NB4 (cell line): Measurements from ENCODE around the gene ODAD3.

Experiments
- CTCF ChIP-seq: IDR thresholded peaks from one replicate; pipeline ENCODE4 v1.5.1; 2012; ENCODE audit warnings: low read depth, low read length
- MYC ChIP-seq: IDR thresholded peaks from 2 replicates; pipeline ENCODE4 v1.6.1; 2011; ENCODE audit warnings: low read depth, low read length
- POLR2A ChIP-seq: IDR thresholded peaks from 2 replicates; pipeline ENCODE4 v1.6.1; 2011; ENCODE audit warnings: mild to moderate bottlenecking; ENCODE audit not compliant: insufficient read length; ENCODE audit errors: extremely low read depth
- TF ChIP-seq, protein P1 (sequence below): IDR thresholded peaks from 2 replicates; pipeline ENCODE4 v1.6.1; 2011; ENCODE audit warnings: low read depth, low read length

DNA sequence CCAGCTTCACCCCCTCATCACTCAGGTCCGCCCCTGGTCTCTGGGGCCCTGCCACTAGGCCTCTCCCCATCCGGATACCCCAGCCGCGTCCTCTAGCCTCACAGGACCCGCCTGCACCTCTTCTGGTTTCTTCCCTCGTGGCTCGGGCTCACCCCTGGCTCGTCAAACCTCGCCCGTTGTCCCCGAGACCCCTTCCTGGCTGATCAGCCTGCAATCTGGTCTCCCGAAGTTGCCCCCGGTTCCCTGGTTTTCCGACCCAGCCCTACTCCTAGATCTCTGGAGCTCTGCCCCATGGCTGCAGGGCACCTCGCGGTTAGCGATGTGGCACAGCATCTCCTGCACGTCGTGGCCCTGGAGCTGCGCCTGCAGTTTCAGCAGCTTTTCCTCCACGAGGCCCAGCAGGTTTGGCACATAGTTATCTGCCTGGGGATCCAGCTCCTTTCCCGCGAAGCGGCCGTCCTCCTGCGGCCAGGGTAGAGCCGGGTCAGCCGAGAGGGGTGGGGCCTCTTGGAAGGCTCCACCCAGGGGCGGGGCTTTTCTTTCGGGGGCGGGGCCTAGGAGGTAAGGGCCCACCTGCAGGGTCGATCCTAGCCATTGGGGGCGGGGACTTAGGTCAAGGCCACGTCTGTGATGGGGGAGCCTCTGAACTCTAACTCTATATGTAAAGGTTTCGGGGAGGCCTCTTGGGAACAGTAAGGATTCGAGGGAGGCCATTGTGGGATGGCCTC lies 13.4 kb downstream of the ODAD3 start:
- no peak for TF ChIP-seq CTCF
- no peak for TF ChIP-seq MYC
- no peak for TF ChIP-seq POLR2A
- TF ChIP-seq, protein P1, sequence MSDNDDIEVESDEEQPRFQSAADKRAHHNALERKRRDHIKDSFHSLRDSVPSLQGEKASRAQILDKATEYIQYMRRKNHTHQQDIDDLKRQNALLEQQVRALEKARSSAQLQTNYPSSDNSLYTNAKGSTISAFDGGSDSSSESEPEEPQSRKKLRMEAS, result no peak
